ENCODE data around the gene MYMX.

Gene MYMX

DNA sequence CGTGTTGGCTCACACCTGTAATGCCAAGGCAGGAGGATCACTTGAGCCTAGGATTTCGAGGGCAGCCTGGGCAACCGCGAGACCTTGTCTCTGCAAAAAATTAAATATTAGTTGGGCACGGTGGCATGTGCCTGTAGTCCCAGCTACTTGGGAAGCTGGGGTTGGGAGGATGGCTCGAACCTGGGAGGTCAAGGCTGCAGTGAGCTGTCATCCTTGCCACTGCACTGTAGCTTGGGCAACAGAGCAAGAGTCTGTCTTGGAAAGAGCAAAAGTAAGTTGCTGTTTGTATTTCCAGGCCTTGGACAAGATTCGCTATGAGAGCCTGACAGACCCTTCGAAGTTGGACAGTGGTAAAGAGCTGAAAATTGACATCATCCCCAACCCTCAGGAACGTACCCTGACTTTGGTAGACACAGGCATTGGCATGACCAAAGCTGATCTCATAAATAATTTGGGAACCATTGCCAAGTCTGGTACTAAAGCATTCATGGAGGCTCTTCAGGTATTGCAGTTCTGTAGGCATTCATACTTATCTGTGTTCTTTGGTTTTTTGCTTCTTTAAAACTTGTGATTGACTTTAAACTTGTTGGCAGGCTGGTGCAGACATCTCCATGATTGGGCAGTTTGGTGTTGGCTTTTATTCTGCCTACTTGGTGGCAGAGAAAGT, 32.5 kb downstream of the MYMX start:
- in situ Hi-C loops (cut with MboI; ENCODE audit: low sequenced_read_pairs) = loop anchor here (5.0 kb wide), 1 partner anchor 77 kb away; no protein-coding TSS in a partner anchor

DNA sequence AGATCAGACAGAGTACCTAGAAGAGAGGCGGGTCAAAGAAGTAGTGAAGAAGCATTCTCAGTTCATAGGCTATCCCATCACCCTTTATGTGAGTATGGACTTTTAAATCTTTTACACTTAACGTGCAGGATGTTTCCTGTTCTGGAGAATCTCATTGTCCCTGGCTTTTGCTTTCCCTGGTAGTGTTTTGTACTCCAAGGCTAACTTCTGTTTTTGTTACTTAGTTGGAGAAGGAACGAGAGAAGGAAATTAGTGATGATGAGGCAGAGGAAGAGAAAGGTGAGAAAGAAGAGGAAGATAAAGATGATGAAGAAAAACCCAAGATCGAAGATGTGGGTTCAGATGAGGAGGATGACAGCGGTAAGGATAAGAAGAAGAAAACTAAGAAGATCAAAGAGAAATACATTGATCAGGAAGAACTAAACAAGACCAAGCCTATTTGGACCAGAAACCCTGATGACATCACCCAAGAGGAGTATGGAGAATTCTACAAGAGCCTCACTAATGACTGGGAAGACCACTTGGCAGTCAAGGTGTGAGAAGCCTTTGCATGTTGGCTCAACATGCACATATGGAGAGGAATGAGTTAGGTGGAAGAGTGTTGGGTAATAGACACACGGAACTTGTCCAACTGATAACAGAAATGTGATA, 33.5 kb downstream of the MYMX start:
- in situ Hi-C loops (cut with MboI; ENCODE audit: low sequenced_read_pairs) = no loop called here

DNA sequence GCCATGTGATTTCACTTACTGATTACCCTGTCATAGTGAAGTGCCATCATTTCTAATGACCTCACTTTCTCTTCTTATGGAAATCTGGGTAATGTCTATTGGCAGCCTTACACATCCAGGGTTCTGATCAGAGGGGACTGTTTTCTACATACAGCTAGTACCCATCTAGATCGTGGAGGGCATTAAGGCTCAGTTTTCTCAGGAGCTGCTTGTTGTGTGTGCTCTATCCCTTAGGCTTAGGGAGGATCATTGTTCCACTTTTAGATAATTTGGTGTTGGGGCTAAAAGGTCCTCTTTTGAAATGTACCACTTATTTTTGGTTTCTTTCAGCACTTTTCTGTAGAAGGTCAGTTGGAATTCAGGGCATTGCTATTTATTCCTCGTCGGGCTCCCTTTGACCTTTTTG, 34.0 kb downstream of the MYMX start:
- in situ Hi-C loops (cut with MboI; ENCODE audit: low sequenced_read_pairs) = no loop called here

GRCh38 chr6:44251576-44252524, 35.1 kb downstream of the MYMX start:
- in situ Hi-C loops (cut with MboI; ENCODE audit: low sequenced_read_pairs) = no loop called here

DNA sequence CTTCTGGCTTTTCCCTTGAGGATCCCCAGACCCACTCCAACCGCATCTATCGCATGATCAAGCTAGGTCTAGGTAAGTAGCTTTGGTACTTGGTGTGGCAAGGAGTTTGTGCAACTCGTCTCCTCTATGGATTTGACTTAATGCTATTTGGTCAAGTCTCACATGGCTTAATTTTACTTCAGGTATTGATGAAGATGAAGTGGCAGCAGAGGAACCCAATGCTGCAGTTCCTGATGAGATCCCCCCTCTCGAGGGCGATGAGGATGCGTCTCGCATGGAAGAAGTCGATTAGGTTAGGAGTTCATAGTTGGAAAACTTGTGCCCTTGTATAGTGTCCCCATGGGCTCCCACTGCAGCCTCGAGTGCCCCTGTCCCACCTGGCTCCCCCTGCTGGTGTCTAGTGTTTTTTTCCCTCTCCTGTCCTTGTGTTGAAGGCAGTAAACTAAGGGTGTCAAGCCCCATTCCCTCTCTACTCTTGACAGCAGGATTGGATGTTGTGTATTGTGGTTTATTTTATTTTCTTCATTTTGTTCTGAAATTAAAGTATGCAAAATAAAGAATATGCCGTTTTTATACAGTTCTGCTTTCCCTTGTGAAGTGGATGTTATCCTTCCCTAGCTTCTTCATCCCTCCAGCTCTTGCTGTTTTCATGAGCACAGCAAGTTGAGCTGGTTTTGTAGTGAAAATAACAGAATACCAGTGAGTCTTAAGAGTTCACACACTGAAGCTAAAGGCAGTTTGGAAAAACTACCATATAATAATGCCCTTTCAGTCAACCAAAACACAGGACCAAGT, 36.8 kb downstream of the MYMX start:
- in situ Hi-C loops (cut with MboI; ENCODE audit: low sequenced_read_pairs) = no loop called here

DNA sequence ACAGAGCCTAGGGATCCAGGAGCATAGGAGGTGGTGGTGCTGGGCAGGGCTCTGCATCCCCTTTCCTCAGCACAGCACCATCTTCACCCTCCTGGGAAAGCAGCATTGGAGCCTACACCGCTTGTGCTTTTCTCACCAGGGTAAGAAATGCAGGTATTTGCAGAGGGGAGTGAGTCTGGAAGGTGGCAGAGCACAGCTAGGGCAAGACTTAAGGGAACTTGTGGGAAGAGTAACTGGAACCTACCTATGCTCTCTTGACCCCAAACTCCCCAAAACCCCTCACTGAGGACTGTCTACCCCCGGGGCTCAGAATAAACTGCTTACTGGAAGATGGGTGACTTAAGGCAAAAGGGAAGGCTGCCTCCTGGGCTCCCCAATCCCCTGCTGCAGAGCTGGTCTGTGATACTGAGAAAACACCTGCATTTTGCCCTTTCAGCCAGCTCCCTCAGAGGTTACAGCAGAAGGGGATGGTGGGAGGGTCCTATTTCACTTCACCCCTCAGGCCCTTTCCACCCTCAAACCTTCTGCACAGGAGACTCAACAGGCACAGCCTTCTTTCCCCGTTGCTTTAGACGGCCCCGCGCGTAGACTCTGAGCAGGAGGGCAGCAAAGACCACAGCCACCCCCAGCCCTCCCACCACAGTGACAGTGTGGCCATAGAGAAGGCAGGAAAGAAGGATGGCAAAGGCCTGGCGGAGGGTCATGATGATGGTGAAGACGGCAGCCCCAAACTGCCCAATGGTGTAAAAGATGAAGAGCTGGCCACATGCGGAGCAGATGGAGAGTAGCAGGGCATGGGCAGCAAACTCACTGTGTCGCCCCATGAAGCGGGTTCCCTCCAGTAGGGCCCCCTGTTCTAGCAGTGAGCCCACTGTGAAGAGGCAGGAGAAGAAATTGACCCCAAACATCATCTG, 37.7 kb downstream of the MYMX start:
- in situ Hi-C loops (cut with MboI; ENCODE audit: low sequenced_read_pairs) = no loop called here

GRCh38 chr6:44255105-44255808, 38.5 kb downstream of the MYMX start:
- in situ Hi-C loops (cut with MboI; ENCODE audit: low sequenced_read_pairs) = no loop called here

- in situ Hi-C loops (cut with MboI; ENCODE audit: low sequenced_read_pairs) = no loop called here
These were observed 39.4 kb downstream of the MYMX start for GRCh38 chr6:44255871-44256774.

GRCh38 chr6:44256775-44257024, 40.0 kb downstream of the MYMX start:
- in situ Hi-C loops (cut with MboI; ENCODE audit: low sequenced_read_pairs) = no loop called here

- in situ Hi-C loops (cut with MboI; ENCODE audit: low sequenced_read_pairs) = no loop called here
These were observed 40.5 kb downstream of the MYMX start, which contains the start of gene SLC35B2 for GRCh38 chr6:44257025-44257752. SLC35B2 (minus strand) TSS chr6:44257528; CDS start chr6:44257410, 118 bp downstream.

- in situ Hi-C loops (cut with MboI; ENCODE audit: low sequenced_read_pairs) = no loop called here
These were observed 41.1 kb downstream of the MYMX start for GRCh38 chr6:44257753-44258324.

- in situ Hi-C loops (cut with MboI; ENCODE audit: low sequenced_read_pairs) = no loop called here
These were observed 41.7 kb downstream of the MYMX start for GRCh38 chr6:44258325-44258863.

DNA sequence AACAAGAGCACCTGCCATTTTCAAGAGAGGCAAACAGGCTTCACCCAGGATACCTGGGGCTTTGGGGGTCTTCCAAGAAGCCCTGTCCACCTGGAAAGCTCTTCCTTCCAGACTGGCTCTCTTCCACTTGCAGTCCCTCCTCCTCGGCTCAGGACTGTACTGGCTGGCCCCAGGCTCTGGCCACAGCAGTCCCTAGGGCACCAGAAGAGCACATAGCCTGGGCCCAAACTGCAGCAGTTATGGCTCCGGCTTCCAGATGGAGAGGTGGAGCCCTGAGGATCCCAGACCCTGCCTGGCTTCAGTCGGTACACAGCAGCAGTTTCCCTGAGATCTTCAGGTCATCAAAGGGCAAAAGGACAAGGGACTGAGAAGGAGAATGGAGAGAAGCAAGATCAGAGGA, 42.2 kb downstream of the MYMX start:
- in situ Hi-C loops (cut with MboI; ENCODE audit: low sequenced_read_pairs) = no loop called here

GRCh38 chr6:44260011-44260410, 43.3 kb downstream of the MYMX start:
- in situ Hi-C loops (cut with MboI; ENCODE audit: low sequenced_read_pairs) = no loop called here

DNA sequence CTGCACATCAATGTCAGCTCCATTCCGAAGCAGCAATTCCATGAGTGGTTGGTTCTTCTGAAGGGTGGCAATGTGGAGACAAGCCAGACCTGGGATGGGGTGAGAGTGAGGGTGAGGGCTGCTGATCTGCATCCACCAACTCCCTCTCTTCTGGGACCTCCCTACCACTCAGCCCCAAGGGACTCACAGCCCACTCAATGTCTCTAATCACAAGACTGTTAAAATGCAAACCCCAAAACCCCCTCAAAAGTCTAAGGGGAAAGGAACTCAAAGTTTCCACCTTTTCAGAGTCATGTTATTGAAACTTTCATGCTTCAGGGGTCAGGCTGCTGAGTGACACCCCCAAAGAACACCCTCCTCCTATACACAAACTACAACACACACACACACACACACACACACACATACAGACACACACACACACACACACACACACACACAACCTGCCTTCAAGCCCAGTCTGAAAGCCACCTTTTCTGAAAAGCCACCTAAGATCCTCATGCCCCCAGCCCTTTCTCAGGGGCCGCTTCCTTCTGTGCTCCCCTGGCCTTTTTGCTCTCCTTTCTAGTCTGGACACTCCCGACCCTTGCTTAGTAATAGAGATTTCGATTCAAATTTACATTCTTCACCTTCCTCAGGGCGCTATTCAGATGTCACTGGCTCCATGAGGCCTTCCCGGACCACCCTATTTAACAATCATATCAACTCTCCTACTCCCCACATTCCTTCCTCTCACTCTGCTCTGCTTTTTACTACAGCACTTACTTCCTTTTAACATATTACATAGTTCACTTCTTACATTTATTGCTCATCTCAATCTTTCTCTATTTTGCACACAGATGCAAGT, 43.9 kb downstream of the MYMX start:
- in situ Hi-C loops (cut with MboI; ENCODE audit: low sequenced_read_pairs) = no loop called here

- in situ Hi-C loops (cut with MboI; ENCODE audit: low sequenced_read_pairs) = no loop called here
These were observed 44.9 kb downstream of the MYMX start for GRCh38 chr6:44261581-44261980.
